SIG-M5 (cell line): ENCODE measurements around the gene DAZAP2.
"Not testable (repeated sequence)": the region's sequence is repeated elsewhere in the genome, so short reads cannot be mapped to it uniquely, and the experiment has no call there.

Experiments used
- DNase-seq: peaks from one replicate; lab custom pipeline; 2025; lab: John Stamatoyannopoulos, UW

DAZAP2 gene

DNA sequence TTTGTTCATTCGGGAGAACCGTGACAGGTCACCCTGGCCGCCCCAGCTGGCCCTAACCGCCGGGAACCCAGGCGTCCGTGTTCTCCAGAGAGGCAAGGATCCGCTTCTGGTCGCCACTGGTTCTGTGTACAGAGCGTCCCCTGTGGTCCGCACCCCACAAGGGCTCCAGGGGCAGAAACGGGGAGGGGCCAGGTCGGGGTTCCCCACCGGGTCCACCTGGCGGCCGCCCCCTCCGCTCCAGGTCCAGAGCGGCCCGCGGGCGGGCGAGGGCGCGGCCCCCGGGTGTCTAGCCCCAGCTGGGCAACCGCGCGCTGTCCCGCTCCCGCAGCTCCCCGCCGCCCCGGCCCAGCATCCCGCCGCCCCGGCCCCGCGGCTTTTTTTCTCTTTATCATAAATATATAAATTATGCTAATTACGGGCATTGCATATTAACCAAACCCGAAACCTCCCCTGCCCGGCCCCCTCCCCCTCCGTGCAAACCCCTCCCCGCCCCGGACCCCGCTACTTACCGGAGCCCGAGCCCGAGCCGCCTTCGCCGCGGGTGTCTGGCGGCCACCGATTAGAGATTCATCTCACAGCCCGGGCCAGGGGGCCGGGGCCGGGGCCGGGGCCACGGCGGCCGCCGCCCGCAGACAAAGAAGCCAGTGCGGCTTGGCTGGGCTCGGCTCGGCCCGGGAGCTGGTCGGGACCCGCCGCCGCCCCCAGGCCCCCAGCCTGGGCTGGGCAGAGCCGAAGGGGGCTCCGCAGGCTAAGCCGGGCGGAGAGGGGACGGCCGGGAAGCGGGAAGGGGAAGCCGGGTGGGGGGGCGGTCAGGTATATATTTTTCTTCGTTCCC, 21.3 kb upstream of the DAZAP2 start:
- no peak for DNase-seq

DNA sequence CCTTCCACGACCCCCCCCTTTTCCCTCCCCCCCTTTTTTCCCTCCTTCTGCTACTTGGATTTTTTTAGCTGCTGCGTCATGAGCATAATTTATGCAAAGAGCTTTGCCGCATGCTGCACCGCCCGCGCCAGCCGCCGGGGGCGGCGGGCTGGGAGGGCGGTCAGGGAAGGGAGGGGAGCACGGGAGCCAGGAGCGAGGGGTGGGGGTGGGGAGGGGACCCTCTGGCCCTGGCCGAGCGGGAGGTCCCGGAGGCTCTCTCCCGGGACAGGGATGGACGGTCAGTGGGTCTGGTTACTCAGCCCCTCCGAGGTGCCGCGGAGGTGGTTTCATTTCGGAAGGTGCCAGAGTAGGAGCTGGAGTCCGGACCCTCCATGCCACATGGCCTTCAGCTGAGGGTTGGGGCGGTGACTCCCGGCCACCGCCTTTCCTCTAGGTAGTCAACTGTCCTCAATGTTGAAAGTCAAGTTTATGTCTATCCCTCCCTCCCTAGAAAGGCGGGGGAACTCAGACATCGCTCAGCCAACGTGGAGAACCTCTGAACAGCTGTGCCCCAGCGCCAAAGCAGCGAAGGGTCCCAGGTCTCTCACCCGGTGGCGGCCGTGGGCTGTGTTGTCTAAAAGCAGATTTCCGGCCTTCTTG, 20.5 kb upstream of the DAZAP2 start, which contains the start of gene POU6F1:
Gene POU6F1 (minus strand): TSS at position 95 of the 639 bp plus-strand sequence. CDS start 11,226 bp downstream, outside the sequence.
- DNase-seq, result peak; percentile 5

GRCh38 chr12:51218607-51219161, 19.9 kb upstream of the DAZAP2 start:
- no peak for DNase-seq

GRCh38 chr12:51219322-51219721, 19.3 kb upstream of the DAZAP2 start:
- DNase-seq, result no peak

DNA sequence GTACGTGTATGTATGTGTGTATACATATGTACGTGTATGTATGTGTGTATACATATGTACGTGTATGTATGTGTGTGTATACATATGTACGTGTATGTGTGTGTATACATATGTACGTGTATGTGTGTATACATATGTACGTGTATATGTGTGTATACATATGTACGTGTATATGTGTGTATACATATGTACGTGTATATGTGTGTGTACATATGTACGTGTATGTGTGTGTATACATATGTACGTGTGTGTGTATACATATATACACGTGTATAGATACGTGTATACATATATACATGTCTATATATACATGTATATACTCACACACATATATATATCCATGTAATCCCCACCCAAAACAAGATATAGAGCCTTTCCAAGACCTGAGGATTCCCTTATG, 18.8 kb upstream of the DAZAP2 start:
- DNase-seq, result not testable (repeated sequence)

DNA sequence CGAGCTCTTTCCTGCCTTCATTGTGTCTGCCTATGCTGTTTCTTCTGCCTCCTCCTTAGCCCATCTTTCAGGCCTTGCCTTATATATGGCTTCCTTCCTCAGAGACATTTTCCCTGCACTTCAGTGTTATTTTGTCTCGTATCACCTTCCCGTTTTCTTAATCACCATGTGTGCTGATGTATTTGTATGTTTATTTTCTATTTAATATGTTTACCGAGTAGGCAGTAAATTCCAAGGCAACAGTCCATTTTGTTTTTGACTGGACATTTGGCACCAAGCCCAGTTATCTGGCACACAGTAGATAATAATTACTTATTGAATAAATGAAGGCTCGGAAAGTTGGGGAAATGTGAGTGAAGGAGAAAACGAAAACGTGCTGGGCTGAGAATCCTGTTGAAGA, 16.2 kb upstream of the DAZAP2 start:
- no peak for DNase-seq

GRCh38 chr12:51224625-51225024, 14.0 kb upstream of the DAZAP2 start:
- DNase-seq, result no peak

- no peak for DNase-seq
Measured at GRCh38 chr12:51225234-51225633, 13.4 kb upstream of the DAZAP2 start.

- DNase-seq, result no peak
Measured at GRCh38 chr12:51225771-51226170, 12.9 kb upstream of the DAZAP2 start.

- DNase-seq, result not testable (repeated sequence)
Measured at GRCh38 chr12:51227112-51227511, 11.5 kb upstream of the DAZAP2 start.

DNA sequence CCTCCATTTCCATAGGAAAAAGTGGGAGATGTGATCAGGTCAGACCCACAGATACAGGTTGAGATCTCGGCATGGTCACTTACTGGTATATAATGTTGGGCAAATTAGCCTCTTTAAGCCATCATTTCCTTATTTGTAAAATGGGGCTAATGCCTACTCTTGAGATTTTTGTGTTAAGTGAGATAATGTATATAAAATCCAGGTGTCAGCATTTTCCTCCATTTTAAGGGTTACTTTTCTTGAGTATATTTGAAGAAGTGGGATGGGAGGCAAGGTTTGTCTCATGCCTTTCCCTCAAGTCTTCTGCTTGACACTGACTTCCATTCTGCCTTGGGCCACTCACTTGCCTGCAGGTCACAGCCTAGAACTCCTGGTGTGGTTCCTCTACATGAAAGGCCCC, 10.7 kb upstream of the DAZAP2 start:
- DNase-seq, result no peak

DNA sequence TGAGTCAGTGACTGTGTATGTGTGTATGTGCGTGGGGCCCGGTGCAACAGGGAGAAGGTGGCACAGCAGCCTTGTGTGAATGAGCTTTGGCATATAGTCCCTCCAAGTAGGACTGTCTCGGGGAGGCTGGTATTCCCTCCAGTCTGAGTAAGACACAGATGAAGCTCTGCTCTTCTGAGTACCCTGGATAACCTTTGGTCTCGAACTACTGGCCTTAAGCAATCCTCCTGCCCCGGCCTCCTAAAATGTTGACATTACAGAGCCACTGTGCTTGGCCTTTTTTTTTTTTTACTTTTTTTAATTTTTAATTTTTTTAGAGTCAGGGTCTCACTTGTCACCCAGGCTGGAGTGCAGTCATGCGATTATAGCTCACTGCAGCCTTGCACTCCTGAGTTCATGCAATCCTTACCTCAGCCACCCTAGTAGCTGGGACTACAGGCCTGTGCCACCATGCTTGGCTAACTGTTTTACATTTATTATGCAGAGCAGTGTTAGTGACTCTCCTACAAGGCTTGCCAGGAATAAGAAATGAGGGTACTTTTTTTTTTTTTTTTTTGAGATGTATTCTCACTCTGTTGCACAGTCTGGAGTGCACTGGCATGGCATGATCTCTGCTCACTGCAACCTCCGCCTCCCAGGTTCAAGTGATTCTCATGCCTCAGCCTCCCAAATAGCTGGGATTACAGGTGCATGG, 9.4 kb upstream of the DAZAP2 start:
- DNase-seq, result no peak

- DNase-seq, result no peak
Measured at GRCh38 chr12:51232642-51233041, 6.0 kb upstream of the DAZAP2 start.

DNA sequence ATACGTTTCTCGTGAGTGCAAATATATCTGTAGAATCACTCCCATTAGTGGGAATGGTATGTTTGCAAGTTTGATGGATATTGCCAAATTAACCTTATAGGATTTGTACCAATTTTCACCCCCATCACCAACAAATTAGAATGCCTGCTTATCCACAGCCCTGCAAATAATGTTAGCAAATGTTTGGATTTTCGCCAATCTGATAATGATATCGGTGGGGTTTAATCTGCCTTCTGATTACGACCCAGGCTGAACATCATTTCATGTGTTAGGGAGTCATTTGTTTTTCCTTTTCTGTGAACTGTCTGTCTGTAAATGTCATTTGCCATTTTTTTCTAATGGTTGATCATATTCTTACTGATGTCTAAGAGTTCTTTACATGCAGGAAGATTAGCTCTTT, 4.1 kb upstream of the DAZAP2 start:
- no peak for DNase-seq

DNA sequence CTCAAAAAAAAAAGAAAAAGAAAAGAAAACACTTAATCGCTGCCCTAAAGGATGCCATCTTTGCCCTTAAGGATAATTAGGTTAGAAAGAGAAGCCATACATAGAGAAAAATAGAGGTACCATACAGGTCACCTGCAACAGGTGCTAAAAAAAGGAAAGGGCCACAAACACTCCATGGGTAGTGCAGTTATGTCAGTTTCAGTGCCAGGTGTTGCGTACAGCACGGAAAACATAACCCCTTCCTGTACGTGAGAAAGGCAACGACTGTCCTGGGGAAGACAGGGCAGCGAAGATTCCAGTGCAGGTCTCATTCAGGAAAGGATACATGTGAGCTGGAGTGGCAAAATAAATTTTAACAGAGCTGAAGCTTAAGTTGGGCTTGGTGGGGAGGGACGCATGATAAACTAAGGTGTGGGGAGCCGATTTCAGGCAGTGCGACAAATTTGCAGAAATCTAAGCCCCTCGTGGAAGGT, 553 bp upstream of the DAZAP2 start:
- DNase-seq, result no peak

GRCh38 chr12:51240971-51241370, 2.3 kb downstream of the DAZAP2 start:
- no peak for DNase-seq

DNA sequence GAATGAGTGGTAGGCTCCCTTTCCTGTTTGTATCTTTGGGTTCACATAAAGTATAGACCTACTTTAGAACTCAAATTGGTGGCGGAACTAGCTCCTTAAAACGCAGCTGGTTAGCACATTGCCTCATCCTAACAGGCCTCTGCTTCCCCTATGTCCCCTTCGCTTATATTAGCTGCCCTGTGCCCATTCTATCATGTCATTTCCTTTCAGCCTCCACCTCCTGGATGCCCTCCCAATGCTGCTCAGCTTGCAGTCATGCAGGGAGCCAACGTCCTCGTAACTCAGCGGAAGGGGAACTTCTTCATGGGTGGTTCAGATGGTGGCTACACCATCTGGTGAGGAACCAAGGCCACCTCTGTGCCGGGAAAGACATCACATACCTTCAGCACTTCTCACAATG, 3.5 kb downstream of the DAZAP2 start:
- peak; percentile 86 for DNase-seq

DNA sequence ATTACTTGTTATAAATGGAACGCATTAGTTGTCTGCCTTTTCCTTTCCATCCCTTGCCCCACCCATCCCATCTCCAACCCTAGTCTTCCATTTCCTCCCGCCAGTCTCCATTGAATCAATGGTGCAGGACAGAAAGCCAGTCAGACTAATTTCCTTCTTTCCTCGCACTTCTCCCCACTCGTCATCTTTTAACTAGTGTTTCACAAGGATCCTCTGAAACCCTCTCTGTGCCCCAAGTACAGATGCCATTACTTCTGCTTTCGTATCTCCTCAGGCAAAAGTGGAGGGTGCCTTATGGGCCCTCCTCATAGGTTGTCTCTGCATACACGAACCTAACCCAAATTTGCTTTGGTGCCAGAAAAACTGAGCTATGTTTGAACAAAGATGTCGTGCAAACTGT, 4.2 kb downstream of the DAZAP2 start:
- DNase-seq, result peak; percentile 68

DNA sequence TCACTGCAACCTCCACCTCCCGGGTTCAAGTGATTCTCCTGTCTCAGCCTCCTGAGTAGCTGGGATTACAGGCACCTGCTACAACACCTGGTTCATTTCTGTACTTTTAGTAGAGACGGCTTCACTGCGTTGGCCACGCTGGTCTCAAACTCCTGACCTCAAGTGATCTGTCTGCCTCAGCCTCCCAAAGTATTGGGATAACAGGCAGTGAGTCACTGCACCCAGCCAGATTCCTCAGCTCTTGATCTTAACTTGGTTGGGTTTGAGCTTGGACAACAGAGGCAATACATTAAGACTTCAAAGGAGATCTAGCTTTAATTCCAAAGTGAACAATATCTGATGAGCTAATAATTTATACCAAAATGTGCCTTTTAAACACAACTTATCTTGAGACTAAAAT, 5.6 kb downstream of the DAZAP2 start:
- DNase-seq, result no peak

GRCh38 chr12:51245476-51246253, 7.0 kb downstream of the DAZAP2 start:
- no peak for DNase-seq

- peak; percentile 74 for DNase-seq
Measured at GRCh38 chr12:51246254-51246853, 7.7 kb downstream of the DAZAP2 start.
